ENCODE results near the gene C10orf62.
"Not testable (repeated sequence)": the region's sequence is repeated elsewhere in the genome, so short reads cannot be mapped to it uniquely, and the experiment has no call there.

The C10orf62 gene

GRCh38 chr10:97562329-97562728 is 27.2 kb upstream of the C10orf62 start:
- DNase-seq (ENCODE audit: low read depth, low spot score); H3K4me3 ChIP-seq (ENCODE audit: low read length): not testable (repeated sequence)

GRCh38 chr10:97563337-97563736 is 26.2 kb upstream of the C10orf62 start:
- no peak for DNase-seq (ENCODE audit: low read depth, low spot score)
- H3K4me3 ChIP-seq (ENCODE audit: low read length): no peak overlapping the region

GRCh38 chr10:97564776-97565175 is 24.7 kb upstream of the C10orf62 start:
- no peak for DNase-seq (ENCODE audit: low read depth, low spot score)
- H3K4me3 ChIP-seq (ENCODE audit: low read length): no peak overlapping the region

- H3K4me3 ChIP-seq (ENCODE audit: low read length): no peak overlapping the region
- no peak for DNase-seq (ENCODE audit: low read depth, low spot score)
Measured at GRCh38 chr10:97566336-97566996, 23.1 kb upstream of the C10orf62 start.

GRCh38 chr10:97567891-97568290 is 21.6 kb upstream of the C10orf62 start:
- DNase-seq (ENCODE audit: low read depth, low spot score): no peak
- no peak overlapping the region for H3K4me3 ChIP-seq (ENCODE audit: low read length)

- DNase-seq (ENCODE audit: low read depth, low spot score): no peak
- H3K4me3 ChIP-seq (ENCODE audit: low read length): no peak overlapping the region
Measured at GRCh38 chr10:97570146-97570788, 19.3 kb upstream of the C10orf62 start.

GRCh38 chr10:97570789-97571471 is 18.6 kb upstream of the C10orf62 start:
- no peak for DNase-seq (ENCODE audit: low read depth, low spot score)
- H3K4me3 ChIP-seq (ENCODE audit: low read length): no peak overlapping the region

- H3K4me3 ChIP-seq (ENCODE audit: low read length): no peak overlapping the region
- DNase-seq (ENCODE audit: low read depth, low spot score): no peak
Measured at GRCh38 chr10:97571622-97572021, 17.9 kb upstream of the C10orf62 start.

GRCh38 chr10:97572214-97572989 is 17.1 kb upstream of the C10orf62 start, which contains the start of gene ANKRD2:
Gene ANKRD2 (plus strand): TSS chr10:97572779. CDS start chr10:97572789, 10 bp downstream.
- DNase-seq (ENCODE audit: low read depth, low spot score): peak; percentile 48
- no peak within 1 kb of the TSS for H3K4me3 ChIP-seq (ENCODE audit: low read length)

GRCh38 chr10:97573021-97573420 is 16.5 kb upstream of the C10orf62 start:
- no peak overlapping the region for H3K4me3 ChIP-seq (ENCODE audit: low read length)
- DNase-seq (ENCODE audit: low read depth, low spot score): no peak

- DNase-seq (ENCODE audit: low read depth, low spot score): no peak
- no peak overlapping the region for H3K4me3 ChIP-seq (ENCODE audit: low read length)
Measured at GRCh38 chr10:97573672-97574071, 15.8 kb upstream of the C10orf62 start.

GRCh38 chr10:97574374-97575126 is 15.0 kb upstream of the C10orf62 start:
- no peak for DNase-seq (ENCODE audit: low read depth, low spot score)
- H3K4me3 ChIP-seq (ENCODE audit: low read length): no peak overlapping the region

- DNase-seq (ENCODE audit: low read depth, low spot score): no peak
- no peak overlapping the region for H3K4me3 ChIP-seq (ENCODE audit: low read length)
Measured at GRCh38 chr10:97575127-97575668, 14.3 kb upstream of the C10orf62 start.

GRCh38 chr10:97576487-97576886 is 13.0 kb upstream of the C10orf62 start:
- not testable (repeated sequence) for DNase-seq (ENCODE audit: low read depth, low spot score)

GRCh38 chr10:97577701-97578100 is 11.8 kb upstream of the C10orf62 start:
- no peak for DNase-seq (ENCODE audit: low read depth, low spot score)
- no peak overlapping the region for H3K4me3 ChIP-seq (ENCODE audit: low read length)

More at GRCh38 chr10:97576487-97576886, 13.0 kb upstream of the C10orf62 start:
- not testable (repeated sequence) for H3K4me3 ChIP-seq (ENCODE audit: low read length)

- H3K4me3 ChIP-seq (ENCODE audit: low read length): no peak overlapping the region
- DNase-seq (ENCODE audit: low read depth, low spot score): no peak
Measured at GRCh38 chr10:97578171-97578844, 11.2 kb upstream of the C10orf62 start.

GRCh38 chr10:97580421-97581367 is 8.8 kb upstream of the C10orf62 start:
- H3K4me3 ChIP-seq (ENCODE audit: low read length): no peak overlapping the region
- no peak for DNase-seq (ENCODE audit: low read depth, low spot score)

All from Jurkat, Clone E6-1 (cell line).